ENCODE measurements around the gene LTBP1.
A peak's percentile ranks its signal among the peaks of the same experiment; 100 is the strongest.
"Not testable (repeated sequence)": the region's sequence is repeated elsewhere in the genome, so short reads cannot be mapped to it uniquely, and the experiment has no call there.

Gene LTBP1

GRCh38 chr2:33047939-33048338 lies 101.2 kb downstream of the LTBP1 start:
- DNase-seq (ENCODE audit: low spot score): no peak

- peak; percentile 48 for DNase-seq (ENCODE audit: low spot score)
Measured at GRCh38 chr2:33051586-33052360, 105.0 kb downstream of the LTBP1 start.

GRCh38 chr2:33052361-33052735 lies 105.6 kb downstream of the LTBP1 start:
- DNase-seq (ENCODE audit: low spot score): no peak

GRCh38 chr2:33052795-33053194 lies 106.0 kb downstream of the LTBP1 start:
- not testable (repeated sequence) for DNase-seq (ENCODE audit: low spot score)

- DNase-seq (ENCODE audit: low spot score): no peak
Measured at GRCh38 chr2:33056170-33056569, 109.4 kb downstream of the LTBP1 start.

GRCh38 chr2:33057307-33058028 lies 110.7 kb downstream of the LTBP1 start:
- not testable (repeated sequence) for DNase-seq (ENCODE audit: low spot score)

- DNase-seq (ENCODE audit: low spot score): no peak
Measured at GRCh38 chr2:33058716-33059470, 112.1 kb downstream of the LTBP1 start.

GRCh38 chr2:33059471-33060156 lies 112.9 kb downstream of the LTBP1 start:
- no peak for DNase-seq (ENCODE audit: low spot score)

GRCh38 chr2:33060405-33060804 lies 113.7 kb downstream of the LTBP1 start:
- DNase-seq (ENCODE audit: low spot score): no peak

- DNase-seq (ENCODE audit: low spot score): no peak
Measured at GRCh38 chr2:33062665-33063250, 116.0 kb downstream of the LTBP1 start.

GRCh38 chr2:33064349-33064801 lies 117.6 kb downstream of the LTBP1 start:
- DNase-seq (ENCODE audit: low spot score): no peak

- no peak for DNase-seq (ENCODE audit: low spot score)
Measured at GRCh38 chr2:33067598-33067997, 120.8 kb downstream of the LTBP1 start.

GRCh38 chr2:33068261-33068660 lies 121.5 kb downstream of the LTBP1 start:
- DNase-seq (ENCODE audit: low spot score): no peak

GRCh38 chr2:33069894-33070651 lies 123.3 kb downstream of the LTBP1 start:
- DNase-seq (ENCODE audit: low spot score): no peak

- no peak for DNase-seq (ENCODE audit: low spot score)
Measured at GRCh38 chr2:33071591-33071990, 124.8 kb downstream of the LTBP1 start.

- no peak for DNase-seq (ENCODE audit: low spot score)
Measured at GRCh38 chr2:33072614-33073013, 125.9 kb downstream of the LTBP1 start.

GRCh38 chr2:33073018-33073417 lies 126.3 kb downstream of the LTBP1 start:
- no peak for DNase-seq (ENCODE audit: low spot score)

- no peak for DNase-seq (ENCODE audit: low spot score)
Measured at GRCh38 chr2:33074197-33074596, 127.4 kb downstream of the LTBP1 start.

- DNase-seq (ENCODE audit: low spot score): no peak
Measured at GRCh38 chr2:33077311-33077710, 130.6 kb downstream of the LTBP1 start.

GRCh38 chr2:33077844-33078243 lies 131.1 kb downstream of the LTBP1 start:
- DNase-seq (ENCODE audit: low spot score): no peak

- DNase-seq (ENCODE audit: low spot score): no peak
Measured at GRCh38 chr2:33081691-33082090, 134.9 kb downstream of the LTBP1 start.

All from HuH-7.5 (cell line).